B cell (primary cell): Measurements from ENCODE around the gene D2HGDH. TPM values are rescaled to one million over a fixed set of nuclear protein-coding genes. Genes with fewer than 3 reads are reported as not detected.
A peak's percentile ranks its signal among the peaks of the same experiment; 100 is the strongest.

Source experiments
- ATAC-seq: fragments of 200-7000 bp; cut with Tn5 transposase; one replicate; pipeline ENCODE4 v1.10.0; 2021; ENCODE audit warnings: low read depth, mild to moderate bottlenecking, moderate number of reproducible peaks, moderate library complexity
- CTCF ChIA-PET: fragments of 350-600 bp; sonication (Branson Sonifier 250); formaldehyde crosslinking; loops from one replicate; lab custom pipeline; 2021; ENCODE audit warnings: antibody characterized with exemption, inconsistent platforms; lab: Charles Lee
- POLR2A ChIA-PET: fragments of 350-600 bp; sonication (Branson Sonifier 250); formaldehyde crosslinking; loops from one replicate; lab custom pipeline; 2021; ENCODE audit warnings: antibody characterized with exemption; lab: Charles Lee
- DNase-seq: peaks from one replicate; pipeline ENCODE4 v3.0.0; 2013
- H2AFZ ChIP-seq: 2 replicates; pipeline ENCODE4 v1.6.1; 2012; ENCODE audit warnings: mild to moderate bottlenecking, low read depth, low read length; ENCODE audit not compliant: insufficient read depth, poor library complexity, severe bottlenecking
- H3K27ac ChIP-seq, 2 donors: 1 replicate in 1 of 2; 2 replicates in 1 of 2; pipeline ENCODE4 v1.5.1; 2012 to 2013; ENCODE audit warnings: low read length in 2 of 2, mild to moderate bottlenecking in 2 of 2, moderate library complexity in 1 of 2
- H3K27me3 ChIP-seq, 4 experiments: fragments of 200-600 bp in 1 of 4; sonication (generic) in 1 of 4; replicated peaks in 1 of 4; 1 replicate in 2 of 4; 2 replicates in 2 of 4; pipeline versions ENCODE4 v1.6.1 to v1.7.0; 2013 to 2016; ENCODE audit warnings: low read length in 3 of 4, mild to moderate bottlenecking in 2 of 4, mixed read lengths in 1 of 4, moderate library complexity in 1 of 4; ENCODE audit not compliant: insufficient read depth in 4 of 4, control insufficient read depth in 3 of 4; ENCODE audit errors: control extremely low read depth in 1 of 4
- H3K36me3 ChIP-seq, 2 experiments: replicated peaks in 1 of 2; 1 replicate in 1 of 2; 2 replicates in 1 of 2; pipeline versions ENCODE4 v1.6.1 to v1.7.1; 2013; ENCODE audit warnings: low read length in 1 of 2; ENCODE audit not compliant: insufficient read depth in 2 of 2, control insufficient read depth in 1 of 2; ENCODE audit errors: control extremely low read depth in 1 of 2, extremely low read depth in 1 of 2
- H3K4me1 ChIP-seq, 2 donors: fragments of 200-600 bp in 1 of 2; sonication (generic) in 1 of 2; 1 replicate in 1 of 2; 2 replicates in 1 of 2; pipeline versions ENCODE4 v1.5.1 to v1.6.1; 2013 to 2017; ENCODE audit warnings: low read length in 2 of 2; ENCODE audit not compliant: control insufficient read depth in 2 of 2, insufficient read depth in 2 of 2
- H3K4me2 ChIP-seq: replicated peaks from 2 replicates; pipeline ENCODE3; 2012; ENCODE audit warnings: mild to moderate bottlenecking, low read depth, low read length; ENCODE audit not compliant: poor library complexity, severe bottlenecking
- H3K4me3 ChIP-seq, 5 experiments: fragments of 200-600 bp in 1 of 5; sonication (generic) in 1 of 5; 1 replicate in 3 of 5; 2 replicates in 2 of 5; pipeline versions ENCODE4 v1.5.1 to v1.7.0; 2011 to 2016; ENCODE audit warnings: low read length in 4 of 5, mild to moderate bottlenecking in 4 of 5, low read depth in 2 of 5, control low read depth in 1 of 5, moderate library complexity in 1 of 5; ENCODE audit not compliant: insufficient read depth in 1 of 5; ENCODE audit errors: control extremely low read depth in 1 of 5, extremely low read depth in 1 of 5
- H3K79me2 ChIP-seq: fragments of 200-600 bp; sonication (generic); one replicate; pipeline ENCODE4 v1.6.0; 2016; ENCODE audit warnings: low read length; ENCODE audit not compliant: control insufficient read depth, insufficient read depth
- H3K9ac ChIP-seq: fragments of 200-600 bp; sonication (generic); 2 replicates; pipeline ENCODE4 v1.6.1; 2017; ENCODE audit warnings: mild to moderate bottlenecking, low read length, moderate library complexity
- H3K9me3 ChIP-seq, 3 donors: one replicate each; pipeline versions ENCODE4 v1.6.1 to v1.7.1; 2013; ENCODE audit warnings: low read length in 2 of 3; ENCODE audit not compliant: control insufficient read depth in 2 of 3, insufficient read depth in 1 of 3; ENCODE audit errors: control extremely low read depth in 1 of 3
- H4K20me1 ChIP-seq: 2 replicates; pipeline ENCODE4 v1.6.0; 2012; ENCODE audit warnings: mild to moderate bottlenecking, low read length; ENCODE audit not compliant: insufficient read depth, control insufficient read depth, poor library complexity, severe bottlenecking
- H3K27ac Mint-ChIP-seq: one replicate; pipeline ENCODE4 v1.8.0; 2021; ENCODE audit warnings: mixed read lengths
- H3K27me3 Mint-ChIP-seq: one replicate; pipeline ENCODE4 v1.8.0; 2021; ENCODE audit warnings: mixed read lengths
- H3K4me1 Mint-ChIP-seq: one replicate; pipeline ENCODE4 v1.8.0; 2021; ENCODE audit warnings: mixed read lengths
- H3K4me3 Mint-ChIP-seq: one replicate; pipeline ENCODE4 v1.8.0; 2021; ENCODE audit warnings: mixed read lengths
- H3K9me3 Mint-ChIP-seq: one replicate; pipeline ENCODE4 v1.8.0; 2022; ENCODE audit warnings: mixed read lengths; ENCODE audit not compliant: insufficient read depth
- EZH2 ChIP-seq: IDR thresholded peaks from 2 replicates; pipeline ENCODE4 v1.6.1; 2012; ENCODE audit warnings: borderline replicate concordance, low read depth, mild to moderate bottlenecking, moderate library complexity, low read length; ENCODE audit not compliant: insufficient read depth, poor library complexity, severe bottlenecking
- WGBS: methylation state at CpG from one replicate; pipeline ENCODE4 v1.1.5; 2013; ENCODE audit warnings: missing lambda C conversion rate; ENCODE audit not compliant: insufficient coverage; 5-methylcytosine and 5-hydroxymethylcytosine counted together
- intact Hi-C: fragments of 100-400 bp; cut with micrococcal nuclease; formaldehyde crosslinking; loops from one replicate; pipeline ENCODE4 v1.10.0; 2022
- polyA plus RNA-seq: library from polyadenylated mRNA; depleted of rRNA; stranded (reverse); fragments of >200 nt; gene quantifications from 2 replicates; pipeline ENCODE4 v1.2.3, GENCODE V29; 2012
- total RNA-seq, 2 donors: library from RNA; stranded (reverse); fragments of 120-200 nt in 1 of 2; gene quantifications; 1 replicate in 1 of 2; 2 replicates in 1 of 2; pipeline versions ENCODE4 v1.2.3 to v1.2.4, GENCODE V29; 2013 to 2022
- TF ChIP-seq, protein P1 (sequence below): fragments of 200-600 bp; IDR thresholded peaks from one replicate; pipeline ENCODE4 v1.8.0; 2022; ENCODE audit warnings: antibody characterized with exemption, mild to moderate bottlenecking

The D2HGDH gene
- total and polyA plus RNA-seq, 2 donors (not counting 1 experiment from before 2014, with no cell fraction given), result 44.0 to 67.7 TPM

DNA sequence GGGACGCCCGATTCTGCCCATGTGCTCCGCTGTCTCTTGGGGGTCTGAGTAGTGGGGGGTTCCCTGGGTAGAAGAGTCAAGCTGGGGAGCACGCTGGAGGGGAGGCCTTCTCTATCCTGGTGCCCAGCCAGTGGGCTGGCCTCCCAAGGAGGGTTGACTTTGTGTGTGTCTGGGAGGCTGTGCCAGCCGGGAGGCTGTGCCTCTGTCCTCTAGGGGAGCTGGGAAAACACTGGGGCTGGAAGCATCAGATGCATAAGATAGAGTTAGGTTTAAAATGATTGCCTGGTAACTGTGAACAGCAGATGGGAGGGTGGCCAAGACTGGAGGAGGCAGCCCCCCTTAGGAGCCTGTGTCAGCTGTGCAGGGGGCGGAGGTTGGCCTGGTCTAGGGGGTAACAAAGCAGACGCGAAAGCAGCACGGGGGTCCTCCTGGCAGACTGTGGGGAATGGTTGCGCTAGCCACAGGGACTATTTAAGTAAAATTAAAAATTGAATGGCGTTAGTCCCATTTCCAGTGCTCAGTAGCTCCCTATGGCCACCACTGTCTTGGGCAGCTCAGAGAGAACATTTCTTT lies 31.3 kb upstream of the D2HGDH start:
- peaks cover 18% of the 10 kb centered on the region for H4K20me1 ChIP-seq
- TF ChIP-seq EZH2, result no peak
- TF ChIP-seq, protein P1, sequence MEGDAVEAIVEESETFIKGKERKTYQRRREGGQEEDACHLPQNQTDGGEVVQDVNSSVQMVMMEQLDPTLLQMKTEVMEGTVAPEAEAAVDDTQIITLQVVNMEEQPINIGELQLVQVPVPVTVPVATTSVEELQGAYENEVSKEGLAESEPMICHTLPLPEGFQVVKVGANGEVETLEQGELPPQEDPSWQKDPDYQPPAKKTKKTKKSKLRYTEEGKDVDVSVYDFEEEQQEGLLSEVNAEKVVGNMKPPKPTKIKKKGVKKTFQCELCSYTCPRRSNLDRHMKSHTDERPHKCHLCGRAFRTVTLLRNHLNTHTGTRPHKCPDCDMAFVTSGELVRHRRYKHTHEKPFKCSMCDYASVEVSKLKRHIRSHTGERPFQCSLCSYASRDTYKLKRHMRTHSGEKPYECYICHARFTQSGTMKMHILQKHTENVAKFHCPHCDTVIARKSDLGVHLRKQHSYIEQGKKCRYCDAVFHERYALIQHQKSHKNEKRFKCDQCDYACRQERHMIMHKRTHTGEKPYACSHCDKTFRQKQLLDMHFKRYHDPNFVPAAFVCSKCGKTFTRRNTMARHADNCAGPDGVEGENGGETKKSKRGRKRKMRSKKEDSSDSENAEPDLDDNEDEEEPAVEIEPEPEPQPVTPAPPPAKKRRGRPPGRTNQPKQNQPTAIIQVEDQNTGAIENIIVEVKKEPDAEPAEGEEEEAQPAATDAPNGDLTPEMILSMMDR, result no peak
- peaks cover 0 to 20% of the 10 kb centered on the region in 2 experiments for H3K36me3 ChIP-seq
- Mint-ChIP-seq H3K27ac (peak overlapping the region; percentile 86), H3K4me3 (peak overlapping the region; percentile 83), H3K4me1 (peaks cover 20% of the 10 kb centered on the region), H3K9me3 (no peaks in the 10 kb centered on the region), H3K27me3 (no peaks in the 10 kb centered on the region)
- H3K79me2 ChIP-seq, result peaks cover 33% of the 10 kb centered on the region
- H3K4me2 ChIP-seq, result peak overlapping the region; percentile 95
- 59% methylated on average over 8 of the region's 11 CpGs for WGBS
- ChIA-PET POLR2A (interaction anchor here (2.0 to 3.5 kb wide), 4 partner anchors 16 to 178 kb away, joined by 12 to 30 read pairs (median 16); partner anchors contain the start of genes ATG4B, D2HGDH, DTYMK and THAP4), CTCF (interaction anchor here (0.8 to 3.7 kb wide), 7 partner anchors 10 to 29 kb away, joined by 3 to 41 read pairs (median 4); partner anchors contain the start of genes D2HGDH and DTYMK)
- H3K27me3 ChIP-seq, result no peaks in the 10 kb centered on the region
- peak overlapping the region; percentile 77 for H3K9ac ChIP-seq
- H3K4me1 ChIP-seq, result peaks cover 14 to 21% of the 10 kb centered on the region in 2 donors
- peaks cover 0 to 16% (median 4%) of the 10 kb centered on the region in 3 donors for H3K9me3 ChIP-seq
- ATAC-seq (no peak), DNase-seq (no peak)
- peak overlapping the region in 4 of 5 experiments; percentile 48 to 80 (median 72) for H3K4me3 ChIP-seq
- H2AFZ ChIP-seq, result peak overlapping the region; percentile 82
- H3K27ac ChIP-seq, result peak overlapping the region; percentile 65 to 84
- intact Hi-C loops, result loop anchor here (5.0 kb wide), 1 partner anchor 871 kb away; no protein-coding TSS in a partner anchor

DNA sequence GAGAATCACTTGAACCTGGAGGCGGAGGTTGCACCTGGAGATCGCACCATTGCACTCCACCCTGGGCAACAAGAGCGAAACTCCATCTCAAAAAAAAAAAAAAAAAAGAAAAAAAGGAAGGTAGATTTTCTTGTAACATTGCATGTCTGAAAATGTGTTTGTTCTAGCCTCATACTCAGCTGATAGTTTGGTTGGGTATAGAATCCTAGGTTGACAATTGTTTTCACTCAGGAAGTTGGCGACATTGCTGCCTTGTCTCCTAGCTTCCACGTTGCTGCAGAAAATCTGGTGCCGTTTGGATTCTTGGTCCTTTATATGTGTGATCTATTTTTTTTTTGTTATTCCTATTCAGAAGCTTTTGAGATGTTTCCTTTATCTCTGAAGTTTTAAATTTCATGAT lies 27.9 kb upstream of the D2HGDH start:
- Histone ChIP-seq H3K4me1 (peaks cover 13 to 14% of the 10 kb centered on the region in 2 donors), H3K9ac (no peak overlapping the region), H3K4me3 (no peak overlapping the region), H3K36me3 (peaks cover 0 to 43% of the 10 kb centered on the region in 2 experiments), H3K79me2 (peaks cover 45% of the 10 kb centered on the region), H3K4me2 (no peak overlapping the region), H4K20me1 (peaks cover 18% of the 10 kb centered on the region), H3K27ac (no peak overlapping the region), H2AFZ (no peak overlapping the region), H3K9me3 (peaks cover 0 to 16% (median 4%) of the 10 kb centered on the region in 3 donors), H3K27me3 (no peaks in the 10 kb centered on the region)
- Mint-ChIP-seq H3K4me3 (no peak overlapping the region), H3K27ac (no peak overlapping the region), H3K27me3 (no peaks in the 10 kb centered on the region), H3K4me1 (peaks cover 14% of the 10 kb centered on the region), H3K9me3 (no peaks in the 10 kb centered on the region)
- ChIA-PET CTCF (interaction anchor here (0.7 to 1.5 kb wide), 2 partner anchors 22 to 135 kb away, joined by 3 read pairs; no protein-coding TSS in a partner anchor), POLR2A (interaction anchor here (0.7 kb wide), 3 partner anchors 20 to 1146 kb away, joined by 5 to 9 read pairs (median 5); no protein-coding TSS in a partner anchor)
- intact Hi-C loops, result no loop called here
- TF ChIP-seq, protein P1, result no peak
- no peak for TF ChIP-seq EZH2
- no CpG with 5 or more reads among the region's 6 CpGs for WGBS
- DNase-seq, result no peak
- no peak for ATAC-seq
